ENCODE results near the gene FBXL20. TPM values are rescaled to one million over a fixed set of nuclear protein-coding genes. Genes with fewer than 3 reads are reported as not detected.

FBXL20 gene
- total RNA-seq, 1 experiment from 2014 or later = 6.8 TPM

DNA sequence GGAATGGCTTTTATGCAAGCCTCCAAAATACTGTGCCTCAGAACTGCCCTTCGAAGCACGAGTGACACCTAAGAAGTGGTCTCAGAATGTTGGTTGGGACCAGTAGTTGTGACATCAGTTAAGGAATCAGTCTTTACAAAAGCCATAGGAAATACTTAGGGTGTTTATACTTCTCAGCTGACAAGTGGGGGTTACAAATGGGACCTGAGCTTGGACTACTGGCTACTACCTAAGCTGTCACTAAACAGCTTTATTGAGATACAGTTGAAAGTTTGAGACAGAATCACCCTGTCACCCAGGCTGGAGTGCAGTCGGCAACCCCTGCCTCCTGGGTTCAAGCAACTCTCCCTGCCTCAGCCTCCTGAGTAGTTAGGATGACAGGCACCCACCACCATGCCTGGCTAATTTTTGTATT lies 196.3 kb downstream of the FBXL20 start:
- Histone ChIP-seq H3K27ac (ENCODE audit: low read depth, low read length, poor library complexity, severe bottlenecking) (no peak overlapping the region), H3K9me3 (ENCODE audit: low read depth, low read length, poor library complexity, severe bottlenecking) (no peaks in the 10 kb centered on the region), H3K4me3 (ENCODE audit: low read depth, low read length, poor library complexity, severe bottlenecking) (no peak overlapping the region), H3K4me1 (ENCODE audit: insufficient read depth, low read length, poor library complexity, severe bottlenecking) (peaks cover 36% of the 10 kb centered on the region), H3K36me3 (ENCODE audit: insufficient read depth, low read length, poor library complexity, severe bottlenecking) (peaks cover 33% of the 10 kb centered on the region), H3K27me3 (replicated peaks; ENCODE audit: insufficient read depth, low read depth, low read length, poor library complexity) (no peaks in the 10 kb centered on the region)
- BruUV-seq (replicated peaks) = no TSS peak
- intact Hi-C loops (cut with micrococcal nuclease; ENCODE audit: unreplicated experiment) = no loop called here
- POLR2A ChIA-PET (ENCODE audit: low non-redundant PET) = no interaction called here
- TF ChIP-seq EZH2 (IDR thresholded peaks at IDR 0.05; ENCODE audit: borderline replicate concordance, low read depth, low read length, poor library complexity, severe bottlenecking) = no peak
- TF ChIP-seq, protein P1, sequence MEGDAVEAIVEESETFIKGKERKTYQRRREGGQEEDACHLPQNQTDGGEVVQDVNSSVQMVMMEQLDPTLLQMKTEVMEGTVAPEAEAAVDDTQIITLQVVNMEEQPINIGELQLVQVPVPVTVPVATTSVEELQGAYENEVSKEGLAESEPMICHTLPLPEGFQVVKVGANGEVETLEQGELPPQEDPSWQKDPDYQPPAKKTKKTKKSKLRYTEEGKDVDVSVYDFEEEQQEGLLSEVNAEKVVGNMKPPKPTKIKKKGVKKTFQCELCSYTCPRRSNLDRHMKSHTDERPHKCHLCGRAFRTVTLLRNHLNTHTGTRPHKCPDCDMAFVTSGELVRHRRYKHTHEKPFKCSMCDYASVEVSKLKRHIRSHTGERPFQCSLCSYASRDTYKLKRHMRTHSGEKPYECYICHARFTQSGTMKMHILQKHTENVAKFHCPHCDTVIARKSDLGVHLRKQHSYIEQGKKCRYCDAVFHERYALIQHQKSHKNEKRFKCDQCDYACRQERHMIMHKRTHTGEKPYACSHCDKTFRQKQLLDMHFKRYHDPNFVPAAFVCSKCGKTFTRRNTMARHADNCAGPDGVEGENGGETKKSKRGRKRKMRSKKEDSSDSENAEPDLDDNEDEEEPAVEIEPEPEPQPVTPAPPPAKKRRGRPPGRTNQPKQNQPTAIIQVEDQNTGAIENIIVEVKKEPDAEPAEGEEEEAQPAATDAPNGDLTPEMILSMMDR (conservative IDR thresholded peaks at IDR 0.05; ENCODE audit: low read depth, low read length) = no peak
- CTCF ChIA-PET = interaction anchor here (0.5 kb wide), 1 partner anchor 68 kb away, joined by 4 read pairs; no protein-coding TSS in a partner anchor
- no peak for DNase-seq (ENCODE audit: low spot score)

- BruUV-seq (replicated peaks) = no TSS peak
- H3K9me3 ChIP-seq (ENCODE audit: low read depth, low read length, poor library complexity, severe bottlenecking) = no peaks in the 10 kb centered on the region
- H3K4me1 ChIP-seq (ENCODE audit: insufficient read depth, low read length, poor library complexity, severe bottlenecking) = peaks cover 32% of the 10 kb centered on the region
- peaks cover 33% of the 10 kb centered on the region for H3K36me3 ChIP-seq (ENCODE audit: insufficient read depth, low read length, poor library complexity, severe bottlenecking)
- ChIA-PET POLR2A (ENCODE audit: low non-redundant PET) (interaction anchor here (0.8 kb wide), 1 partner anchor 422 kb away, joined by 3 read pairs; no protein-coding TSS in a partner anchor), CTCF (no interaction called here)
- intact Hi-C loops (cut with micrococcal nuclease; ENCODE audit: unreplicated experiment) = no loop called here
- no peak overlapping the region for H3K4me3 ChIP-seq (ENCODE audit: low read depth, low read length, poor library complexity, severe bottlenecking)
- H3K27ac ChIP-seq (ENCODE audit: low read depth, low read length, poor library complexity, severe bottlenecking) = no peak overlapping the region
- DNase-seq (ENCODE audit: low spot score) = no peak
- H3K27me3 ChIP-seq (replicated peaks; ENCODE audit: insufficient read depth, low read depth, low read length, poor library complexity) = no peaks in the 10 kb centered on the region
- TF ChIP-seq EZH2 (IDR thresholded peaks at IDR 0.05; ENCODE audit: borderline replicate concordance, low read depth, low read length, poor library complexity, severe bottlenecking) = no peak
- TF ChIP-seq, protein P1 (conservative IDR thresholded peaks at IDR 0.05; ENCODE audit: low read depth, low read length) = no peak
These were observed 197.2 kb downstream of the FBXL20 start for GRCh38 chr17:39204245-39204644.

Other genes with a start within 250 kb of the FBXL20 start
- 0.28 and 0.75 TPM in 2 replicates for gene PLXDC1, start 250.0 kb downstream of the FBXL20 start, total RNA-seq (2021)
- not detected in 2 replicates for gene ARL5C, start 235.5 kb downstream of the FBXL20 start, total RNA-seq (2021)
- 8.0 and 10.4 TPM in 2 replicates for gene CACNB1, start 204.0 kb downstream of the FBXL20 start, total RNA-seq (2021)
- 950 and 1,115 TPM in 2 replicates for gene RPL19, start 201.3 kb downstream of the FBXL20 start, total RNA-seq (2021)
- 1.3 and 2.8 TPM in 2 replicates for gene STAC2, start 175.7 kb downstream of the FBXL20 start, total RNA-seq (2021)
- 39.2 and 41.5 TPM in 2 replicates for gene MED1, start 49.6 kb upstream of the FBXL20 start, total RNA-seq (2021)
- 43.5 TPM in 2 replicates for gene CDK12, start 59.9 kb upstream of the FBXL20 start, total RNA-seq (2021)
- gene NEUROD2, start 206.3 kb upstream of the FBXL20 start, total RNA-seq (2021) = not detected in 2 replicates
- gene PPP1R1B, start 225.3 kb upstream of the FBXL20 start, total RNA-seq (2021) = 8.2 and 11.7 TPM in 2 replicates
- 21.3 and 31.4 TPM in 2 replicates for gene STARD3, start 235.5 kb upstream of the FBXL20 start, total RNA-seq (2021)

All from A673 (cell line).